HG02571 (cell line): ENCODE results near the gene THSD4.

ENCODE experiments used
- ATAC-seq: cut with Tn5 transposase; IDR thresholded peaks from one replicate; pipeline ENCODE4 v1.9.1; 2021; ENCODE audit warnings: mild to moderate bottlenecking, moderate library complexity; ENCODE audit not compliant: unreplicated experiment

The THSD4 gene

DNA sequence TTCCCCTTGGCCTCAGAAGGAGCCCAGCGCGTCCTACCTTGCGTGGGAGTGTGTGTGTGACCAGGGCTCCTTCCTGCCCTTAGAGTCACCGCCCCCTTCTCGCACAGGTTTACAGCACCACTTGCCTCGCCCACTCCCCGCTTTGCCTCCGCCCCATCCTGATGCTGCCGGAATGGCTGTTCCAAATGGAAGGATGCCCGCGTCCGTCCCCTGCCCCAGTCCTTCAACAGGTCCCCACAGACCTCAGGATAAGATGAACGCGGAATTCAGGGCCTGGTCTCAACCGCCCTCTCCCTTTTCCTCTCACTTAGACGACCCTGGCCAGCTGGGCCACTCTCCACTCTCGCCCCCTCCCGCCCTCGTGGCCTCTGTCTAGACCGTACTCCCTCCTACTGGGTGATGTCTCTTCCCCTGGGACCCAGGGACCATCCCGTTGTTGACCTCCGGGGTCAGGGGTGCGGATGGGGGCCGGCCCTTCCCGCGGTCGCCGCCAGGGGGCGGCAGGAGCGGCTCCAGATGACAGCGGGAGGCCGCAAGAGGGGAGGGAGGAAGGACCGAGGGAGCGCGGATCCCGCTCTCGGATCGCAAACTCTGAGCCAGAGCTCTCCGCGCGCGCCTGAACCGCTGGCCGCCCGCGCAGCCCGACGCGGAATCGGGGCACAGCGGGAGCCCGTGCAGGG, at the start of gene THSD4:
THSD4 (plus strand) TSS at position 585 of the 680 bp plus-strand sequence.
- ATAC-seq, result peak; percentile 75

DNA sequence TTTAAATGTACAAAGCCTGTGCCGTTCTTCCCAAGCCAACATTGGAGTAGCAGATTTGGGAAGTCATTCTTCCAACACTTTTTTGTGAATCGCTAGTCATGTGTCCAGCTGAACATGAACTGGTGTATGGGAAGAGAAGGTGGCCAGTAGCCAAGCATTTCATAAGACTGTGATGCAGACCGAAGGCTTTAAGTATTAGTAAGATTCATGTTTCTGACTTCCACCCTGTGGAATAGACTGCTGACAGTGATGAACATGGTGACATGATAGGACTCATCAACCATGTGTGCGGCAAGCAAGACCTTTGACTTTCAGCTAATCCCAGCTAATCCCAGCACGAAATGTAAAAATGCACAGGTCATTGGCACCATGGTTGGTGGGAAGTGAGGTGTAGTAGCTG, 48.3 kb upstream of the THSD4 start:
- no peak for ATAC-seq

DNA sequence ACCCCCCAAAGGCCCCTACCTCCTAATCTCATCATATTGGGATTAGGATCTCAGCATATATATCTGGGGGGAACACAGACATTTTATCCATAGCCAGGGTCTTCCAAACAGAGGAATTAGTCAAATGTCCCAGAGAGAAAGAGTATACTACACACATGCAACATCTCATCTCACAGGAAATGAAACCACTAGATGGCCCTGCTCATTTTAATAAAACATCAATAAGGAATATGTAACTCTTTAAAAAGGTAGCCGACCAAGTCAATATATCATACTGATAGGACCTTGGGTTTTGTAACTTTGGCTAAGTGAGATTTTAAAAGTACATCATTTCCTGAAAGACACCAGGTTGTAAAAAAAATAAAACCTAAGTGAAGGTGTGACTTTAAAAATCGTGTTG, 45.6 kb upstream of the THSD4 start:
- ATAC-seq, result no peak

DNA sequence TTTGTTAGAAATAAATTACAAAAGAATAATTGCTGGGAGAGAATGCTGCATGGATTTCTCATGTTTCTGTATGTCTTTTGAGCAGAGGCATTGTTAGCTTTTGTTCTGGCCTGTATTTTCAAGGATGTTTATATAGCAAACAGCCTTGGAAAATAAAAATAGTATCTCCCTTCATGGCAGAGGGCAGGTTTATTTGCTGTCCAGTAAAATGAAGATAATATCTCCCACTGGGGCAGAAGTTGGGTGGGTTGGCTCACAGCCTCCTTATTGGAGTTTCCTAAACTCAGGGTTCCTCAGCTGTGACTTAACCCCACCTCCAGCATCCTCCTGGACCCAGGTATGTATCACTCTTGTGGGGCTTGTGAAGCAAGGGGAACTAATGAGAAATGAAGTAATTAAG, 43.7 kb upstream of the THSD4 start:
- ATAC-seq, result no peak

DNA sequence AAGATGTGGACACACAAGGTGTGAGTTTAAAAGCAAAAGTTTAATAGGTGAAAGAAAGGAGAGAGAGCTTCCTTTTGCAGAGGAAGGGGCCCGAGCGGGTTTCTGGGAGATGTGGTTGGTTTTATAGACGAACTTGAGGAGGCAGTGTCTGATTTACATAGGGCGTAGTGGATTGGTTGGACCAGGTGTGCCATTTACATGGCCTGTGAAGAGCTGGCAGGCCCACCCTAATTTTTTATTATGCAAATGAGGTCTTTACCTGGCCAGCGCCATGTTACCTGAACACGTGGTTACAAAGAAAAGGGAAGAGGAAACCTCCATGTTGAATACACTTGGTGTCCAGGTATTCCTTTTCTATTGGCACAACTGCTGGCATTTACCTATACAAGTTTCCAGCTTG, 42.8 kb upstream of the THSD4 start:
- no peak for ATAC-seq

DNA sequence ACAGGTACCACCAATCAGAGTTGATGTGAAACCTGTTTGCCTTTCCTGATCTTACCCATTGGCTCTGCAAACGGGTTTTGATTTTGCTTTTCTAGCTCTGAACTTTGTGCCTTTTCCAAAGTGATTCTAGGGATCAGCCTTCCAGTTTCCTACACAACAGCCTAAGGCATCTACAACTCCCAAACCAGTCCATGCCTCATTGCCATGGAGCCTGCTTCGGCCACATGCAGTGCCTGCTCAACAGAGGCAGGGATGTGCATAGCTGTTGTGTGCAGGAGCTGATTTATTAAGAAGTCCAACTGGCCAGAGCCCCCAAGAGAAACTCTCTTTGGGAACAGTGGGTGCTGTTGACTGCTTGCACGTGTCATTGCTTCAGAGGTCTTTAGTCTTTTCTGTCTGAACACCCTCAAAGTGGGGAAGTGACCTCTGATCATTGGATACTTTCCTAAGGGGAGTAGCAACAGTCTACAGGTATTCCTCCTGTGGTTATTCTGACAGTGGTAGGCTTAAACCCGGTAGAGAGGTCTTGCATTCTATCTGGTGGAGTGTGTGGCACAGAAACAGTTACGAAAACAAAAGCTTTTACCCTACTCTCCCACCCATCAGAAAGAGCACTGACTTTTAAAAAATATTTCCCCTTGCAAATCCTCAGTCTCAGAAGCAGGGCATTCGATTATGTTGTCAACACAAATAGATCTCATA, 36.6 kb upstream of the THSD4 start:
- no peak for ATAC-seq

DNA sequence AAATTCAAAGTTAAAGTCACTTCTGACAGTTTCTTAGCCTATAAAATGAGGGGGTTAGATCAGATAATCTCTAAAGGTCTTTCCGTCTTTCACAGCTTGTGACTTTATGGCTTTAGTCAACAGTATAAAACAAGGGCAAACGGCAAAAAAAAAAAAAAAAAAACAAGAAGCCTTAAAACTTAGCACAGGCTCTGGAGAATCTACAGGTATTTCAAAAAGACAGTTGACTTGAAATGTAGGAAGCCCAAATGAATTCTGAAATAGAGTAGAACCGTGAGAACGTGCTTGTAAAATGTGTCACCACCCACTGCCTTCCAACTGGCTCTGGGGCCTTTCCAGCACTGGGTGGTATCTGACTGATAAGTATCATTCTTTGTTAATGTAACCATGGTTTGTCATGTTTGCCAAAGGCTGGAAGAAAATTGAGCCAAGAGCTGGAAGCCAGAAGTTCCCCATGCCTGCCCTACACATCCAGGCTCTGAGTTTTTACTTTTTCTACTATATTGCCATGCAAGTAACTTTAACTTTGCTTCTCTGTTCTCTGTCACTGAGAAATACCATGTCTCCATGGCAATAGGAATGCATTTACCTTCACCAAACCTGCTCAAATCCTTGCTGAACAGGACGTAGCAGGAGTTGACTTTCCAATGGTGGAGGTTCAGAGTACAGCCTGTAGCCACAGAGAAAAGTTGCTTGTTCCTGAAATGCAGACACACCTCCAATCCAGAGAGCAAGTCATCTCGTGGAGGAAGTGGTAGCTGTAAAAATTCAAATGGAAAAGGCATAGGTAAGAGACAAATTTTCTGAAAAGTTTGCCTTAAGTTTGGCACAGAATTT, 35.8 kb upstream of the THSD4 start:
- ATAC-seq, result no peak

DNA sequence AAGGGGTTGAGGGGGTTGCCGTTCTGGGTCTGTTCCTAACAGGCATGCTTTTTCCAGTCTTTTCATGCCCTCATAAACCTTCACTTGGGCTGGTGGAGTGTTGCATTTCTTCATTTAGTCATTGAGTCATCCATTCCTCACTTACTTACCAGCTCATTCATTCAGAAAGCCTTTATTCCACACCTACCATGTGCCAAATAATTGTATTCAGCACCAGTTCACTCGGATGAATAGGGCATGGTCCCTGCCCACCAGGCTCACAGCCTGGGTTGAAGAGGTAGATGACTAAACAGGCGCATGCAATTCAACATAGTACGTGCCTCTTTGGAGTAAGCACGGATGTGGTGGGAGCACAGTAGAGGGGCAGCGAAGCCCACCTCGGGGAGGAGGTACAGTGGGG, 35.1 kb upstream of the THSD4 start:
- no peak for ATAC-seq

DNA sequence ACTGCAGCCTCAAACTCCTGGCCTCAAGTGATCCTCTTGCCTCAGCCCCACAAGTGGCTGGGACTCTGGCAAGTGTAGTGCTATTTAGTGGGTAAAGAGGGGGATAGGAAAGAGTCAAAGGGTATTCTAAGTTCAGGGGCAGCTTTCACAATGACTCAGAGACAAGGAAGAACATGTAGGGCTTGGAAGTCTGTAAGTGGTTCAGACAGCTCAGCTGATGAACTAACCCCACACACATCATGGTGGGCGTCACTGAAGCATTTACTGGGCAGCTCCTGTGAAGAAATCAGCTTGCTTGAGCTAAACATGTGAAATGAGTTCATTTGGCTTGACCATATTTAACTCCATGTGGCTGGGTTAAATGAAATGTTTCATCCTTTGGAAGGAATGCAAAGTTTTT, 34.6 kb upstream of the THSD4 start:
- no peak for ATAC-seq

DNA sequence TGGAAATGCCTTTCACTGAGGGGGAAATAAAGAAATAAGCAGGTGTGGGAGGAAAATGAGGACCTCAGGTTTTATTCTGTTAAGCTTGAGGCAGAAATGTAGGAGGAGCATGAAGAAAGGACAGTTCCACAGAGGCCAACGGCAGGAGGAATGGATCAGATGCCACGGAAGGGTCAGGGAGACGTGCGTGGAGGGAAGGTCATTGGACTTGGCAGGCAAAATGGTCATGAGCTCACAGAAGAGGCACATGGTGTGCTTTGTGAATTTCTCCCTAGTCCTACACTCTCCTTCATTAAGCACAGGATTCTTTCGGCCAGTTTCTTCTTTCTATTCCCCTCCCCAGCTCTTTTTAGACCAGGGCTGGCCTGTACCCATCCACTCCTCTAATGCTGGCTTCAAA, 32.5 kb upstream of the THSD4 start:
- no peak for ATAC-seq

DNA sequence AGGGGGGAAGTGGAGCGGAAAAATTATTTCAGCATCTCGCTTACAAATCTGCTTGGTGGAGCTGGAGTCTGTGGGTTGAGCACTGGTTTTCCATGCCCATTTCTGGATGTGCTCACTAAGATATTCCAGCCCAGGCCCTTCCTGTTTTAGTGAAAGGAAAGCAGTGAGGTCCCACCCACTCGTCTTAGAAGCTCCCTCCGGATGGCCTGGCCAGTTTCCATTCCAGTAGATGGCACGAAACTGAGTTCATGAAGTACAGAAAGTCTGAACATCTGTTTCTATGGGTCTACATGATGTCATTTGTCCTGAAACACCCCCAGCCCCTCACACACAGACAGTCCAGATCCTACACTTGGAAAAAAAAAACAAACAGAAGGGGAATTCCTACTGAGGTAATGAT, 31.9 kb upstream of the THSD4 start:
- no peak for ATAC-seq

DNA sequence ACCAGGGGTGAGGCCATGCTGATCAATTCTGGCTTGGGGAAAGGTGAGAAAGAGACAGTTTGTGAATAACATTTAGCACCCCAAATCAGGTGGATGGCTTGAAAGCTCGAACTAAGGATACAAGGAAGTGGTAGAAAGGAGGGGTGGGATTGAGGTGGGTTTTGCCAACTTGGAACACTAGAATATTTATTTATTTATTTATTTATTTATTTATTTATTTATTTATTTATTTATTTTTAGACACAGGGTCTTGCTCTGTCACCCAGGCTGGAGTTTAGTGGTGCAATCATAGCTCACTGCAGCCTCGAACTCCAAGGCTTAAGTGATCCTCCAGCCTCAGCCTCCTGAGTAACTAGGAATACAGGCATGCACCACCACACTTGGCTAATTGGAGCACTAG, 31.0 kb upstream of the THSD4 start:
- no peak for ATAC-seq

DNA sequence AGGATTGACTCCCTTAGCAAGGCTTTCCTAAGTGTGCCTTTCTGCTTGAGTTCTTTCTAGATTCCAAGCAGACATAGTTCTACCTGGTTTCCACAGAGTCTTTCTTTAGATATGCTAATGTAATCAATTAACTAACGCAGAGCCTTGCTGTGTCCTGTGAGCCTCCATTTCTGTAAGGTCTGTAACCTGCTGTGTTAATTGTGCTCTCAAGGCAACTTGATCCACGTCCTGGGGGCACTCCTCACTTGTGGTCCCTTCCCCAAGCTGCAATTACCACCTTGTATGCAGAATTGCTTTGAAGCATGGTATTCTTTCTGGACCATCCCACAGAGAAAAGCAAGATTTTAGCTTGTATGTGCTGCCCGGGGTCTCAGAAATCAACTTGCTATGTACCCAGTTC, 29.5 kb upstream of the THSD4 start:
- ATAC-seq, result no peak

DNA sequence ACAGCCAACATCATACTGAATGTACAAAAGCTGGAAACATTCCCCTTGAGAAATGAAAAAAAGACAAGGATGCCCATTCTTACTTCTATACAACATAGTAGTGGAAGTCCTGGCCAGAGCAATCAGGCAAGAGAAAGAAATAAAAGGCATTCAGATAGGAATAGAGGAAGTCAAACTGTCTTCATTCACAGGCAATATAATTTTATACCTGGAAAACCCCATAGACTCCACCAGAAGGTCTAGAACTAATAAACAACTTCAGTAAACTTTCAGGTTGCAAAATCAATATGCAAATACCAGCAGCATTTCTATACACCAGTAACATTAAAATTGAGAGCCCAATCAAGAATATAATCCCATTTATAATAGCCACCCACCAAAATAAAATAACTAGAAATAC, 27.1 kb upstream of the THSD4 start:
- ATAC-seq, result no peak

DNA sequence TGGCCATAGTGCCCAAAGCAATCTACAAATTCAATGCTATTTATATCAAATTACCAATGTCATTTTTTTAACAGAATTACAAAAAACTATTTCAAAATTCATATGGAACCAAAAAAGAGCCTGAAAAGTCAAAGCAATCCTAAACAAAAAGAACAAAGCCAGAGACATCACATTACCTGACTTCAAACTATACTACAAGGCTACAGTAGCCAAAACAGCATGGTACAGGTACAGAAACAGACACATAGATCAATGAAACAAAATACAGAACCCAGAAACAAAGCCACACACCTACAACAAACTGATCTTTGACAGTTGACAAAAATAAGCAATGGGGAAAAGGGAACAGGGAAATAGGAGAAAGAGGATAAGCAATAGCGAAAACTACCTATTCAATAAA, 26.6 kb upstream of the THSD4 start:
- no peak for ATAC-seq

DNA sequence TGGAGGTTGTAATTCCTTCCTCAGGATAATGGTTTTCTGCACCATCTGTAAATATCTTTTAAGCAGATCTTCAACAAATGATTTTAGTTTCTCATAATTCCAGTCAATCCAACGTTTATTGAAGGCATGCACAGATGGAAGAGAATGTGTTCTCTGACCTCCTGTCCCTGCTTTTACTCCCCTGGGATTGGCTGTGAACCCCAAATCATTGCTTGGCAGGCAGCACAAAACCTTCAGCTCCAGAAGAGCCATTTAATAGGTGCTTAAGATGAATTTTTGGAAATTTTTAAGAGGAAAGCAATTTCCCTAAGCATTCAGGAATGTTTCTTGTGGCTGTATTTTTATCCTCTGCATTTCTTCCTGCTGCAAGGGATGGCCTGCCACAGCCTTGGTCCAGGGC, 25.5 kb upstream of the THSD4 start:
- ATAC-seq, result no peak

DNA sequence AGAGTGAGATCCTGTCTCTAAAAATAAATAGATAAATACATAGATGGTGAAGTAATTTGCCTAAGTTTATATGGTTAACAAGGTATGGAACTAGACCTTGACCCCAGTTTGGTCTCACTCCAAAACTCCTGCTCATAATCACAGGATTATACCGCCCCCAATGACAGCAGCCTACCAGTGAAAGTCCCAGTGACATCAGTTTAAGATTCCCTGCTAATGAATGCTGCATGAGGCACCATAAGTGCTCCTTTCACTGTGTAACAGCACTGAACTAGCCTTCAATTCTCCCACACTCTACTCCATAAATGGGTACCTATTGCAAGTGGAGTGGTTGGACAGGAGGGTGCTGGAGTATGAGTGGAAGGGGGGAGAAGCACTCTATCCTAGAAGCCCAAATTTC, 23.7 kb upstream of the THSD4 start:
- no peak for ATAC-seq

DNA sequence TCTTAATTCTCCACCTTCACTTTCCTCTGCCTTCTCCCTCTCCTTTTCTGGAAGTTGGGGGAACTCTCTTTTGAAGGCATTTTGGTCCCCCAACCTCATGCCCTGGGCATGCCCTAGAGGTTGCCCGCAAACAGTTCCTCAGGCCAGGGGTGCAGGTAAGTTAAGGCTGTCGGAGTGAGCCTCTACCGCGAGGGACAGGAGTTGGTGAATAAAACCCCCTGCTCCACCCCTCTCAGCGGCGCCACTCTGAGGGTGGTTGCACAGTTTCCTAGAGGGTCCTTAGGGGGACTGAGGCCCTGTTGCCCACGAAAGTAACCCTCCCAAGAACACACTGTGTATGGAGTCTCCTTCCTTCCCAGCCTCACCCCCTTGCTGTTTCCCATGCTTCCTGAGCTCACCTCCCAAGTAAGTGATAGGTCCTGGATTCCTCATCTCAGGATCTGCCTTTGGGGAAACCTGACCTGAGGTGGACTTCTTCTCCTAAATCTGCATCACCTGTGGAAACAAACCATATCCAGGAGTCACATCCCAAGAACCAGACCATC, 23.1 kb upstream of the THSD4 start:
- ATAC-seq, result no peak

DNA sequence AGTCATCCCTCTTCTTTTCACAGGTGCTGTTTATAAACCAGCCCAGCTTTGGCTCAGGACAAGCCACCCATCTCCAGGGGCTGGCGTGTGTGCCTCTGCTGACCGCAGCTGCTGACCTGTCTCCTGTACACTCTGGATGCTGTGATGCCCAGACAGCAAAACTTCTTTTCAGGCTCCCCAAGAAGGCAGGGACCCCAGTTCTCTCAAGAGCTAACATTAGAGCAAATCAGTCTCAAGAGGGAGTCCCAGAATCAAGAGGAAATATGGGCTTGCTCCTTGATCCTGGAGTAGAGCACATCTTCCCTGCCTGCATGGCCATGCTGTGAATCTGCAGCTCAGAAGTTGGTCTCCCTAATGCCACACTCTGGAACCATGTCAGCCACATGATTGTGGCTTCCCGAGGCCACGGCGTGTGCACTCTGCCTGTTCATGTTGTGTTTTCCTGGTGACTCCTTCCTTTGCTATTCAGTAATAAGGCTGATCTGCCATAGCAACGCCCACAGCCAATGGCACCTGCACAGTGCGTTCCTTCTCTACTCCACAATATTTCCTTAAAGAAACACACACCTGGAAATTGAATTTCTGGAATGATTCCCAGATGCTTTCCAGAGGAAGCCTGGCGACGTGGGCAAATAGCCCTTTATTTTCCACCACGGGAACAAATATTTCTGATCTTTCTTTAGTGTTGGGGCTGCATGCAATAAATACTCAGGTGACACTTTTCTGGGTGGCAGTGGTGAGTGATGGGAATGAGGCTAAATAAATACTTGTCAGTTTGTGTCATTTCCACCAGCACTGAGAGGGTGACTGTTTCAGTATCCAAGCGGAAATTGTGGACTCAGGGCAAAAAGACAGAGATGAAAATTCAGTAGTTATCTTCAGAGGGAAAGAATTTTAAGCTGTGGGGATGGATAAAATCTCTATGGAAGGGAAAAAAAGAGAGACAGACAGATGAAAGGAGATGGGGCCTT, 21.9 kb upstream of the THSD4 start:
- ATAC-seq, result no peak

DNA sequence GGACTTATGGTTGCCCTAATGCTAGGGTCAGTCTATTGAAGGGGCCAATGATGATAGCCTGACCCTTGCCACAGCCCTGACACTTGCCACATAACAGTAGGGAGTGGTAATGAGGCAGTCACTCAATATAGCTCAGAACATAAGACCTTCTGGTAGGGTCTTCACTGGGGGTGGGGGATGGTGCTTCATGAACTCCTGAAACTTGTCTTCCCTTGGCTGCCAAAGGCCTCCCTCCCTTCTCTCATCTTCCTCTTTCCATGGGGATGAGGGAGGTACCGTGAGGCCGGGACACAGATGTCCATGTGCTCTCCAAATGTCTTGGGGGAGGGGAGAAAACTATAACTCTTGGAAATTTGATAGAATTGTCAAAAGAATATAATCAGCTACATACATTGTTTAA, 21.1 kb upstream of the THSD4 start:
- no peak for ATAC-seq

DNA sequence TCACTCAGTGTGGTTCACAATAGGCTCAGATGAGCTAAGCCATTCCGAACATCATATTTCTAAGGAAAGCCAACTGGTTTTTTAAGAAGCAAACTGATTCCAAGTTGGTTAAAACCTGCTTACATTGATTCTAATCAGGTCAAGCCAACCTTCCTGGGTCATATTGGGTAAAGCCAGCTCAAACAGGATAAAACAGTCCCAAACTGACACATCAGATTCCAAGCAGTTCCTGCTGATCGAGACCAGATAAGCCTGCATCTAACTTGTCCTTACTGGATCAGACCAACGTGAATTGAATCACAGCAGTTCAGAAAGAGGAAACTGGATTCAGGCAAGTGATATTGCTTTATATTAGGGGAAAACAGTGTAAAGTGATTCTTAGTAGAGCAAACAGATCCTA, 18.6 kb upstream of the THSD4 start:
- no peak for ATAC-seq
